ENCODE data around the gene TFAM. TPM values are rescaled to one million over a fixed set of nuclear protein-coding genes. Genes with fewer than 3 reads are reported as not detected.

Gene TFAM
- total RNA-seq, 1 donor = 18.8 TPM

- H2AFZ ChIP-seq (ENCODE audit: low read length) = no peak overlapping the region
- peaks cover 3% of the 10 kb centered on the region for H3K9me3 ChIP-seq (ENCODE audit: low read depth, low read length)
- DNase-seq (ENCODE audit: insufficient read length, low spot score, missing footprints) = no peak
- H4K20me1 ChIP-seq (ENCODE audit: insufficient read depth, low read length) = no peaks in the 10 kb centered on the region
- no peaks in the 10 kb centered on the region for H3K36me3 ChIP-seq (ENCODE audit: insufficient read depth, low read length)
- no peak overlapping the region for H3K4me3 ChIP-seq (ENCODE audit: insufficient read depth, low read length)
- H3K27me3 ChIP-seq (ENCODE audit: insufficient read depth, low read length) = no peaks in the 10 kb centered on the region
- H3K4me1 ChIP-seq (ENCODE audit: insufficient read depth, low read length) = peaks cover 48% of the 10 kb centered on the region
- no peak overlapping the region for H3K27ac ChIP-seq (ENCODE audit: low read depth, low read length)
- no peak for TF ChIP-seq CTCF (IDR thresholded peaks at IDR 0.05; ENCODE audit: extremely low read depth, low read depth, low read length)
- no peak overlapping the region for H3K4me2 ChIP-seq (ENCODE audit: insufficient read depth, low read length)
- H3K79me2 ChIP-seq (ENCODE audit: insufficient read depth, low read length) = no peaks in the 10 kb centered on the region
Measured at GRCh38 chr10:58440484-58440883, 55.3 kb downstream of the TFAM start.

- DNase-seq (ENCODE audit: insufficient read length, low spot score, missing footprints) = no peak
- peaks cover 3% of the 10 kb centered on the region for H3K9me3 ChIP-seq (ENCODE audit: low read depth, low read length)
- no peak for TF ChIP-seq CTCF (IDR thresholded peaks at IDR 0.05; ENCODE audit: extremely low read depth, low read depth, low read length)
- peaks cover 11% of the 10 kb centered on the region for H3K4me1 ChIP-seq (ENCODE audit: insufficient read depth, low read length)
- H2AFZ ChIP-seq (ENCODE audit: low read length) = no peak overlapping the region
- H3K79me2 ChIP-seq (ENCODE audit: insufficient read depth, low read length) = no peaks in the 10 kb centered on the region
- H3K36me3 ChIP-seq (ENCODE audit: insufficient read depth, low read length) = no peaks in the 10 kb centered on the region
- H3K4me2 ChIP-seq (ENCODE audit: insufficient read depth, low read length) = no peak overlapping the region
- H3K4me3 ChIP-seq (ENCODE audit: insufficient read depth, low read length) = no peak overlapping the region
- H4K20me1 ChIP-seq (ENCODE audit: insufficient read depth, low read length) = no peaks in the 10 kb centered on the region
- H3K27me3 ChIP-seq (ENCODE audit: insufficient read depth, low read length) = no peaks in the 10 kb centered on the region
- no peak overlapping the region for H3K27ac ChIP-seq (ENCODE audit: low read depth, low read length)
Measured at GRCh38 chr10:58444321-58444720, 59.1 kb downstream of the TFAM start.

GRCh38 chr10:58444876-58445275 lies 59.7 kb downstream of the TFAM start:
- no peaks in the 10 kb centered on the region for H4K20me1 ChIP-seq (ENCODE audit: insufficient read depth, low read length)
- no peak for DNase-seq (ENCODE audit: insufficient read length, low spot score, missing footprints)
- no peaks in the 10 kb centered on the region for H3K36me3 ChIP-seq (ENCODE audit: insufficient read depth, low read length)
- H3K27me3 ChIP-seq (ENCODE audit: insufficient read depth, low read length) = no peaks in the 10 kb centered on the region
- no peak overlapping the region for H3K4me3 ChIP-seq (ENCODE audit: insufficient read depth, low read length)
- peaks cover 8% of the 10 kb centered on the region for H3K4me1 ChIP-seq (ENCODE audit: insufficient read depth, low read length)
- peaks cover 2% of the 10 kb centered on the region for H3K9me3 ChIP-seq (ENCODE audit: low read depth, low read length)
- H3K79me2 ChIP-seq (ENCODE audit: insufficient read depth, low read length) = no peaks in the 10 kb centered on the region
- H2AFZ ChIP-seq (ENCODE audit: low read length) = peak overlapping the region; percentile 15
- H3K27ac ChIP-seq (ENCODE audit: low read depth, low read length) = no peak overlapping the region
- TF ChIP-seq CTCF (IDR thresholded peaks at IDR 0.05; ENCODE audit: extremely low read depth, low read depth, low read length) = no peak
- H3K4me2 ChIP-seq (ENCODE audit: insufficient read depth, low read length) = no peak overlapping the region

GRCh38 chr10:58448121-58448935 lies 63.1 kb downstream of the TFAM start:
- peaks cover 13% of the 10 kb centered on the region for H3K4me1 ChIP-seq (ENCODE audit: insufficient read depth, low read length)
- no peaks in the 10 kb centered on the region for H3K9me3 ChIP-seq (ENCODE audit: low read depth, low read length)
- no peaks in the 10 kb centered on the region for H3K27me3 ChIP-seq (ENCODE audit: insufficient read depth, low read length)
- TF ChIP-seq CTCF (IDR thresholded peaks at IDR 0.05; ENCODE audit: extremely low read depth, low read depth, low read length) = no peak
- no peak overlapping the region for H3K4me2 ChIP-seq (ENCODE audit: insufficient read depth, low read length)
- H3K36me3 ChIP-seq (ENCODE audit: insufficient read depth, low read length) = no peaks in the 10 kb centered on the region
- H2AFZ ChIP-seq (ENCODE audit: low read length) = no peak overlapping the region
- DNase-seq (ENCODE audit: insufficient read length, low spot score, missing footprints) = no peak
- H4K20me1 ChIP-seq (ENCODE audit: insufficient read depth, low read length) = no peaks in the 10 kb centered on the region
- H3K79me2 ChIP-seq (ENCODE audit: insufficient read depth, low read length) = no peaks in the 10 kb centered on the region
- H3K27ac ChIP-seq (ENCODE audit: low read depth, low read length) = no peak overlapping the region
- H3K4me3 ChIP-seq (ENCODE audit: insufficient read depth, low read length) = no peak overlapping the region

Other genes starting within 250 kb of the TFAM start
- gene IPMK, start 117.5 kb upstream of the TFAM start, total RNA-seq = 10.9 TPM in 2 replicates
- gene CISD1, start 116.2 kb upstream of the TFAM start, total RNA-seq = 31.5 and 34.2 TPM in 2 replicates
- 20.3 and 22.4 TPM in 2 replicates for gene UBE2D1, start 50.4 kb upstream of the TFAM start, total RNA-seq
- gene BICC1, start 127.5 kb downstream of the TFAM start, total RNA-seq = 210 and 254 TPM in 2 replicates